Activated CD4-positive, alpha-beta T cell treated with anti-CD3 and anti-CD28 coated beads, Interleukin-2, amount 50 U/mL, for 48 hours (primary cell): ENCODE data around the gene ZNRF3.
"Not testable (repeated sequence)": the region's sequence is repeated elsewhere in the genome, so short reads cannot be mapped to it uniquely, and the experiment has no call there.

ENCODE experiments used
- DNase-seq, 2 experiments: peaks; one replicate each; pipeline ENCODE4 v3.0.0-alpha.2; 2020

Gene ZNRF3

DNA sequence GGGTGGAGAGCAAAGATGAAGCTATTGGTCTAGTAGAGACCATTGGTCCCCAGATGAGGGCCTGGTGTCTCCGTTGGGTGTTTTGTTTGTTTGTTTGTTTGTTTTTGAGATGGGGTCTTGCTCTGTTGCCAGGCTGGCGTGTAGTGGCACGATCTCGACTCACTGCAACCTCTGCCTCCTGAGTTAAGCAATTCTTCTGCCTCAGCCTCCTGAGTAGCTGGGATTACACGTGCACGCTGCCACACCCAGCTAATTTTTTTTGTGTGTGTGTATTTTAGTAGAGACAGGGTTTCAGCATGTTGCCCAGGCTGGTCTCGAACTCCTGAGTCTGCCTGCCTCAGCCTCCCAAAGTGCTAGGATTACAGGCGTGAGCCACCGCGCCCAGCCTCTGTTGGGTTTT is 25.4 kb downstream of the ZNRF3 start:
- not testable (repeated sequence) for DNase-seq

DNA sequence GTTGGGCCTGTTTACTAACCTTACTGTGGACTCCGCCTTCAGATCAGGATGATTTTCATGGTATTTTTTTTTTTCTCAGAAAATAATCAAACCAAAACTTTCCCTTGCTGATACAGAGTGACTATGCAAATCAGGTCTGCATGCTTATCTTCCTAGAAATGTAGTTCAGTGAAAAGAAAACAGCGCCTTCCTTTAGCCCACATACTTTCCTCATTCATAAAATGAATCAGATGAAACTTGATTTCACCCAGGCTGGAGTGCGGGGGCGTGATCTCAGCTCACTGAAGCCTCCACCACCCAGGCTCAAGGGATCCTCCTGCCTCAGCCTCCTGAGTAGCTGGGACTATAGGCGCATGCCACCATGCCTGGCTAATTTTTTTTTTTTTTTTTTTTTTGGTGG is 26.0 kb downstream of the ZNRF3 start:
- peak; percentile 84 to 89 for DNase-seq

DNA sequence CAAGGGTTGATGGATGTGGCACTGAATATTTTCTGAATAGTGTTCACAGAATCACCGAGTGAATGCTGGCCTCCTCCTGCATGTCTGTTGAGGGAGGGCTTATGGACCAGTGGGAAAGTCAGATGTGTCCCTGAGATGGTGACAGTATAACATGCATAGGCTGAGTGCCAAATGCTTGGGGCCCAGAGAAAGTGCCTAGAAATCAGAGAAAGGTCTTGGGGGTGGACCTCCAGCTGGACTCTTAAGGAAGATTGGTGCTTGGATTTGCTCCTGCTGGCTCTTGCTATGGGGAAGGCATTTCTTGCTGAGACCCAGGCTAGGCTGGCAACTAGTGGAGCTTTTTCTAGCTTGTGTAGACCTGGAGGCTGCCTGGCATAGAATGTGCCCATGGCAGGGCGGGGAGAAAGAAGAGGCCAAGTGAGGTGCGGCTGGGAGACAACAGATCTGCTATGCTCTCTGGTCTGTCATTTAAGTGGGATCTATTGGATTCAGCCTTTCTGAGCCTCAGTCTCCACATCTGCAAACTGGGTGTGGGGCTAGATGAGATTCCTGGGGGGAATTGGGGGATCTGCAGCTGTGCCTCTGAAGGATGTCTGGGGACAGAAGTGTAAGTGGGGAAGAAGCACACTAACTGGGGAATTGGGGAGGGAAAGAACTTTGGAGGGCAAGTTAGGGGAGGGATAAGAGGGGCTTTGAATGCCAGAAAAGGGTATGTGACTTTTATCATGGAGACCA is 27.4 kb downstream of the ZNRF3 start:
- DNase-seq = no peak

DNA sequence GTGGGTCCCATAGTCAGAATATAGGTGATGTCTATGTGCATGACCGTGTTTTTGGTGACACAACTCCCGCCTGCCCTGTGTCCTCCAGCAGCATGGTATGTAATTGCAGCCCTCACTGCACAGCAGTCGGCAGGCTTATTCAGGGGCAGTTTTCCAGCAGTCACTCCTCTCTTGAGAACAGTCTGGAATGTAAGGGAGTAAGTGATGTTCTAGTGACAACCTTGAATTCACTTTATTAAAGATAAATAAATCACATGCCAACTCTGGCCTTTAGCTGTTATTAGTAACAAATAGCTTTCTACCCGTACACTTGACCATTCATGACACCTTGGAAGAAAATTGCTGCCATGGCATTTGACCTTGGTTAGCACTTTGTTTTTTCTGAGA is 27.9 kb downstream of the ZNRF3 start:
- DNase-seq = no peak

DNA sequence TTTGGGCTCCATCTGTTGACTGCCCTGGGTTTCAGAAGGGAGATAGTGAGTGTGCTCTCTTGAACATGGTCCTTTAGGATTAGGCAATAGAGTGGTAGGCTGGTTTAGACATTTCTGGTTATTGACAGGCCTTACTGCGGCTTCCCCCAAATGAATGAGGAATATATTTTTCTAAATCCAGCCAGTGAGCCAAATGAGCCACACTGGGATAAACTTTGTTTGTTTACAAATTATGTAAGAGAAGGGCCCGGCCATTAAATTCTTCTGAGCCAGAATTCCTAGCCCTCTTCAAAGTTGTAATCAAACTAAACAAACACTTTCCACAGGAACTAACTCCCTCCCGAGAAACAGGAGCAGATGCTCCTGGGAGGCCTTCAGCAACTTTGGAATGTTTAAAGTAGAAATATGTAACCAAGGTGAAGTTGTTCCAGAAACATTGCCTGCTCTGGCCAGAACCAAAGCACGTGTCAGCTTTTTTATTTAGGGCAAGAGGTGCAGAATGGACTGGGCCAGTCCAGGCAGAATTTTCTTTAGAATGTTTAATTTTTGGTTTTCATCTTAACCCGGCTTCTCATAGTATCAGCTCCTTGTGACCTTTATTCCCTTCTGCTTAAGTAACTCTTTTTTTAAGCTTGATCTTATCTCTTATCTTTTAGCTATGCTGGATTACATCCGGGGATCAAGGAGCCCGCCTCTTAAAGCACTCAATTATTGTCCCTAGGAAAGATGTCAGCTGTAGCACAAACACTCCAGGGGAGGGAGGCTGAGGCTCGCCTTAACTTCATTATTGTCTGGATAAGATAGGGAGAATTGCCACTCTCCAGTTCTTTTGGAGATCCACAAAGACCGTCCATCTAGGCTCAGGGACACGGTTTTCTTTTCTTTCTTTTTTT is 28.7 kb downstream of the ZNRF3 start:
- no peak for DNase-seq

DNA sequence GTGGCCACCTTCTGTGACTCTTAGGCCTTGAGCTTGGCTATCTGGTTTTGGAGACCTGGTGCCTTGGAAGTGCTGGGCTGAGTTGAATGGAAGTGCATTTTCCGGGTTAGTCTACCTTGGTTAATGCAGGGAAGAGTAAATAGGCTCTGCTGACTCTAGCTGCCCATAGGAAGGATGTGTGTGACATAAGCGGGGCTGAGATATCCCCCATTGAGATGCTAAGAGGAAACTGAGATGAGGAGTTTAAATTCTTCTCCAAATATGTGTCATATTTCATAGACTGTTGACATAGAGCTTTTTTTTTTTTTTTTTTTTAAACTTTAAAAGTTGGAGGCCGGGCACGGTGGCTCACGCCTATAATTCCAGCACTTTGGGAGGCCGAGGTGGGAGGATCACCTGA is 30.8 kb downstream of the ZNRF3 start:
- no peak for DNase-seq

DNA sequence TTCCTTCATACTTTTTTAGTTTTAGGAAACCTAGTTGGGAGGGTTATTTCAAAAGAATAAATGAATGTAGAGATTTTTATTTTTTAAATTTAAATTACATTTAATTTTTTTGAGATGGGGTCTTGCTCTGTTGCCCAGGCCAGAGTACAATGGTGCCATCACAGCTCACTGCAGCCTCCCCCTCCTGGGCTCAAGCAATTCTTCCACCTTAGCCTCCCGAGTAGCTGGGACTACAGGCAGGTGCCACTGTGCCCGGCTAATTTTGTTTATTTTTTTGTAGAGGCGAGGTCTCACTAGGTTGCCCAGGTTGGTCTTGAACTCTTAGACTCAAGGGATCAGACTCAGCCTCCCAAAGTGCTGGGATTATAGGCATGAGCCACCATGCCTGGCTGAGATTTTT is 32.6 kb downstream of the ZNRF3 start:
- no peak for DNase-seq

DNA sequence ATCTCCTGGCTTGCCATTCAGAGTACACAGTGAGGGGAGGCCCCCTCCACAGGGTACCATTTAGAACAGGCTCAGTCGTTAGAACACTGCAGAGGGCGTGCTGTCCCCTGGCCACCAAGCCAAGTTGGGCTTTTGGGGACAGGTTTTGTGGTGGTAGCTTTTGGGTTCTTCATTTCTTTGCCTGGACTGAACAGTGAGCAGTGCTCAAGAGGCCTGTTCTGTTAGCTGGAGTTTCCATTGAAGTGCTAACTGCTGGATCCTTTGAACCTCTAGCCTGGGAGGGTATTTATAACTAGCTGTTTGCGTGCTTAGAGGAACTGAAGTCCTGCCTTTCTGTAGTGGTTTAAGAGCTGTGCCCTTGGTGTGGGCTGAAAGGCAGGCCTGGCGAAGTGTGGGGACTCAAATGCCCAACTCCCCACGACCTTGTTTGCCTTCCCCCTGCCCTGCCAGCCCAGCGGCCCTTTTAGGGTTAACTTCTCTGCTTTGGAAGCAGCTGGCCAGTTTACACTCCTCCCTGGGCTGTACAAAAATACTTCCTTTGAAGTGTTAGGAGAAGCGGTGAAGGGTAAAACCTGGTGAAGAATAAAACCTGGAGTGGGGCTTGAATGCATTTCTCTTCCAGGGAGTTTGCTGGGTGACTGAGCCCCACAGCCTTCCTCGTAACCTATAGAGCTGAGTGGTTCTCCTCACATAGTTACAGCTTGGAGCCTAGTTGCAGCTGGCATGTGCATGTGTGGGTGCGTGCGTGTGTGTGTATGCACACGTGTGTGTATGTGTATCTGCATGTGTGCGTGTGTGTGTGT is 34.6 kb downstream of the ZNRF3 start:
- no peak for DNase-seq

DNA sequence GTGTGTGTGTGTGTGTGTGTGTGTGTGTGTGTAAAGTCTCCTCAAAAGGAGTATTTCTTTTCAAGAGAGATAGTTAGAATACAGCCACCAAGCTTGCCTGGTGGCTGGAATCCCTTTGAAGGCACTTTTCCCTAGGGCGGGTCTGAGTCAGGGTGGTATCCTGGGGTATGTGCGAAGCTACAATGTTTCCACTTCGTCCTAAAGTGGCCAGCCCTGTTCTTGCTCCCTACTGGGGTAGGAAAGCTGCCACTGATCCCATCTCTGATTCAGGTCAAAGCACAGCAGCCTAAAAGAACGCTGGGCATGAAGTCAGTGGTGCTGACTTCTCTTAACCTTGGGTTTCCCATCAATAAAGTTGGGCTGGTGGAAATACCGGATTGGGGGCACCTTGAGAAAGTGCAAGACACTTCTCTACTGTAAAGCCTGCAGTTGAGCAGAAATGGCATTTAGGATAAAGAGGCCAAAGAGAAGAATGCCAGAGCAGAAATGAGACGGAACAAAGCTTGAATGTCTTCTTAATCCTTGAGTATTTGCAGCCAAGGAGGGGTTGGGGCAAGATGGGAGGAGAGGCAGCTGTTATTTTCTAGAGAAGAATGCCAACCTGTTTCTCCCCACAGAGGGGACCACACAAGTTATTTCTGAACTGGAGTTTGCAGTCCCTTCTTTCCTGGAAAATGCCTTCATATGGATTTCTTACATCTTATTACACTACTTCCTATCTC is 35.3 kb downstream of the ZNRF3 start:
- DNase-seq = no peak

DNA sequence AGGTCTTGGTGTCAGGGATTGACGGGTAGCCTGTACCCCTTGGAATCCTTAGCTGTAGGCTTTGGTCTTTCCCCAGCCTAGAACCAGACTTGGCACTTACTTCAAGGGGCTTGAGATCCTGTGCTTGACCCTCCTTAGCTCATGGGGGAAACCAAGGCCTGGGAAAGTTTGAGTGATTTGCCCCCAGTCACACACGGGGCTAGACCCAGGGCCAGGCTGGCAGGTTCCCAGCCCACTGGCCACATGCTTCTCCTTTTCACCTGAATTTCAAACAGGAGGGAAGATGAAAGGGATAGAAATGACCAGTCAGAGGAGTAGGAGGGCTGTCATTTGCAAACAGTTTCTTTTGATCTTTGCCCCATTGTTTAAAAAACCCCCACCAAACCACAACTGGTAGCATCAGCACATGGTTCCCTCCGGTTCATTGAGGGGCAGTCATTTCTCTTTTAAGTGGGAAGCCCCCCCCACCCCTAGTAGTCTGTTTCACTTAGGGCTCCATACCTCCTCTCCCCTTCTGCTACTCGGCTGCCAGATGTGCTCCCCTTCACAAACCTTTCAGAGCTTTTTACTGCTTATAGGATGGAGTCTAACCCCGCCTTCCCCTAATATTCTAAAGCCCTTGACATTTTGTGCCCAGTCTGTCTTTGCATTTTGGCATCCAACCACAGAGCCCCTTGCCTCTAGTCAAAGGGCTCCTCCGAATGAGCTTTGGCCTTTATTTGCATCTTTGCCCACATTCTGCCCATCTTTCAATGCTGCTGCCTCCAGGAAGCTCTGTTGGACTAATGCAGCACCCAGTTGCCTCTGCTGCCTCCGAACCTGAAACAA is 37.6 kb downstream of the ZNRF3 start:
- DNase-seq = no peak

DNA sequence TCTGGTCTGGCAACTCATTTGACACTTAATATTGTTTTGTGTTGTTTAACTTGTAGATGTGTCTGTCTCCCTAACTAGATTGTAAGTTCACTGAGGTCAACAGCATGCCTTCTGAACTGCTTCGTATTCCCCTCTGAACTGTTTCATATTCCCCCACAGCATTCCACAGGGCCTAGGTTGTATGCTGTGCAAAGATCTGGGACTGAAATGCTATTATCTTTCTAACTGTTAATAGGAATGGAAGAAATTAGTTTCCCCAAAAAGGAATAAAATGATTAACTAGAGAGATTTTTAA is 38.2 kb downstream of the ZNRF3 start:
- DNase-seq = no peak

DNA sequence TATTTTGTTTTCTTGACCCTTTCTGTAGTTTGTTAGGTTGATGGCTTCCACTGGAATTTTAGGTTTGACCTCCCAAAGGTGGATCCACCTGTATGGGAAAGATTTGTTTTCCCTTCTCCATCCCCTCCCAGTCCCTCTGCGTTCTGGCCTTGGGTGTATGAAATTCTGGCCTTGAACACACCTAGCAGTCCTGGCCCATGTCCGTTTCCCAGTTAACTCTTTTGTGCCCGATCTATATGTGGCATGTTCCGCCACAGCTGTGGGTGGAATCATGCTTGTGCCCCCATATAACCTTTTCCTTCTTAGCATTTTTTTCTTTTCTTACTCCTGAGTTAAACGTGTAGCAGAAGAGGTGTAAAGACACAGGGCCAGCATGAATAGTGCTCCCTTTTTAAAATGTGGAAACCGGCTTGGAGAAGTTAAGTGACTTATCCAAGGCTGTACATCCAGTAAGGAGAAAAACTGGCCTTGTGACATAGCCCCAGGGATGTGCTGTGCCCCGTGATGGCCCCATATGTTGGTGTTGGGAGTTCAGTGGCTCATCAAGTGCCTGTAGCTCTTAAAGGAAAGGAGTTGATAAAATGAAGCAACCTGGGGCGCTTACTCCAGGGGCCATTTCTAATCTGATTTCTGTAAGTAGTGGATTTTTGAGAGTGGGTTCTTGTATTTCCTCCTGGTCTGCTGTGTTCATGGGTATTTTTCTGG is 39.3 kb downstream of the ZNRF3 start:
- DNase-seq = no peak

DNA sequence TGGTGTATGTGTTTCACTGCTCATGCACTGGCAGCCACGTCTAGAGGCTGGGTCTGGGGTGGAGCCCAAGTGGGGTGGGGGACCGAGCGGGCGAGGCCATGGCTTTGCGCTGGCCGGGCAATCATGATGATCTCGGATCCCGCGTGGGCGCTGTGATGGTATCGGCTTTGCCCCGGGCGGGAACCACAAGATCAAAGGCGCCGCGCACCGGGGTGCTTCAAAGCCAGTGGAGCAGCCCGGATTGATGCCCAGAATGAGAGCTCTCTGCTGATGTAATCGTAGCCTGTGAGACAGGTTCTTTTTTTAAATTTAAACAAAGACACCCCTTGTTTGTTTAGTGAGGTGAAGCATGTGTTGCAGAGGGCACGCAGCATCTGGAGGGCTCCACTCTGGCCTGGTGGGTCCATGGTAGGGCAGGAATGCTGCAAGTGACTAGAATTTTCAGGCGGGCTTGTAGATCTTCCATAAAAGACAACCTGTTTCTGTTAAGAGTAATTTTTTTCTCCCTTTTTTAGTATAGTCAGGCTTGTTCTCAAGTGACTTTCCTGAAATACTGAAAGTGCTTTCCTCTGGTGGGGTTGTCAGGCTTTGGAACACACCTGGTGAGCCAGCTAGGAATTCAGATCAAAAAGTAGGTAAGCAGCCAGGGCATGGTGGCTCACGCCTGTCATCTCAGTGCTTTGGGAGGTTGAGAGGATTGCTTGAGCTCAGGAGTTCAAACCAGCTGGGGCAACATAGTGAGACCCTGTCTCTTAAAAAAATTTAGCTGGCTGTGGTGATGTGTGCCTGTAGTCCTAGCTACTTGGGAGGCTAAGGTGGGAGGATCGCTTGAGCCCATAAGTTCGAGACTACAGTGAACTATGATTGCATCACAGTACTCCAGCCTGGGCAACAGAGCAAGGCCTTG is 40.7 kb downstream of the ZNRF3 start:
- no peak for DNase-seq

DNA sequence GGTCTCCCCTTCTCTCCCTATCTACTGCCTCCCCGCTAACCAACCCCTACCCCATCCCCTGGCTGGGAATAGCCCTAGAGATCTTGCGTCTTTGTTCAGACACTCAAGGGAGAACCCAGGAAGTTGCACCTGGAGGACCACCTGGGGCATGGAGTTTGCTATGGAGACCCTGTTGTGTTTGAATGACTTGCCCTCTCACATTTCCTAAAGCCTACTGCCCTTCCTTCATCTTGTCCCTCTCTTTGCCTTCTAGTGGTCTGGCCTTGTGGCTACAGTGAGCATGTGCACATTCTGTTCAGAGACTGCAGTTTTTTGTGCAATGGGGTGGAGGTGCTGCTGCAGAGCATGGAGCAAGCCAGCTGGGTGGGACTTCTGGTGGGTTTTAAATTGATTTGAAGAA is 42.5 kb downstream of the ZNRF3 start:
- no peak for DNase-seq

DNA sequence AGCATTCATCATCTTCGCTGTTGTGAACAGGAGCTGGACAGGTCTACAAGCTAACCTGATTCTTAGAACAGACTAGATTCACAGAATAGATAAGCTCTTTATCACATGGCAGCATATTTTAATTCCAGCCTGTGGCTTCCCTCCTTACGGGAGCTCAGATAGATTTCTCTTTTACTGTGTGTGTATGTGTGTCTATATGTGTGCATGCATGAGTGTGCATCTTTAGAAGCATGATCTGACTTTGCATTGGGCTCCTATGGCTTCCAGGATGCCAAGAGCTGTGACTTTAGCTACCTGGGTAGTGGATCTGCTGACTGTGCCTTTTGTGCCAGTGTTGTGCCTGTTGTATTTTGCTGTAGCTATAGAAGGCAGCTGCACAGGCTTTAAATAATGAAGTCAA is 44.3 kb downstream of the ZNRF3 start:
- DNase-seq = no peak

DNA sequence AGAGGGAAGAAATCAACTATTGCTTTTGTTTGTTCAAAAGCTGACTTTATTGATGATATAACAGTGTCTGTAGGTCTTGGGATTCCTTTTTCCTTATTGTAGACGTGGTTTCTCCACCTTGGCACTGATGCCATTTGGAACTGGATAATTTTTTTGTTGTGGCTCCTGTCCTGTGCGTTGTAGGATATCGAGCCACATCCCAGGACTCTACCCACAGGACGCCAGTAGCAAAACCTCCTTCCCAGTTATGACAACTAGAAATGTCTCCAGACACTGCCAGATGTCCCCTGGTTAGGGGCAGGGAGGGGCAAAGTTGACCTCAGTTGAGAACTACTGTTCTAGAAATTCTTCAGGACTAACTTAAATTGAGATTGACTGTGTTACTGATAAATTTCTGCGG is 45.8 kb downstream of the ZNRF3 start:
- no peak for DNase-seq

DNA sequence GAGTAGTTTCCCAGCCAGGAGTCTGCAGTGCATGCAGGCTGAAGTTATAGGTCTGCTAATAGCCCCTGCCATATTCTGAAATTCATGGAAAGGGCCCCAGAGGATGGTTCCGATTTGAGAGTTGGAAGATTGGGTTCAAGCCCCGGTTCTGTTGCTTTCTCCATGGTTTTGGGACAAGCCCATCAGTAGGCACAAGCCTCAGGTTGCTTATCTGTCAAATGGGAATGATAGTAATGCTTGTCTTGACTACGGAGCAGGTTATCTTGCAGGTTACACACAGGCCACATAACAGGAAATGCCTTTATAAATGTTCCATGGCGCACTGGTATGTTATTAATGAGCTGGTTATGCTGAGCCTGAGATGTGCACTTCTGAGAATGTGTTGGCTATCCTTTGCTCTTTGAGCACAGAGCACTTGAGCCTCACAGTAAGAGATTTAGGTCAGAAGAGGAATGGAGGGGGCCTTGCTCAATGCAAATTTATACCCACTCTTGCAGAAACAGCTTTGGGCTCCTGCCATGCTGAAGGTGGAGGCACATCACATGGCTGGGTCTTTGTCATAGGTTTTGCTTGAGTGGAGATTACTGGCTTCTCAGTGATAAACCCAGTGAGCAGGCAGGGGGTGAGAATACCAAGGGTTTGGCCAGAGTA is 47.1 kb downstream of the ZNRF3 start:
- no peak for DNase-seq

DNA sequence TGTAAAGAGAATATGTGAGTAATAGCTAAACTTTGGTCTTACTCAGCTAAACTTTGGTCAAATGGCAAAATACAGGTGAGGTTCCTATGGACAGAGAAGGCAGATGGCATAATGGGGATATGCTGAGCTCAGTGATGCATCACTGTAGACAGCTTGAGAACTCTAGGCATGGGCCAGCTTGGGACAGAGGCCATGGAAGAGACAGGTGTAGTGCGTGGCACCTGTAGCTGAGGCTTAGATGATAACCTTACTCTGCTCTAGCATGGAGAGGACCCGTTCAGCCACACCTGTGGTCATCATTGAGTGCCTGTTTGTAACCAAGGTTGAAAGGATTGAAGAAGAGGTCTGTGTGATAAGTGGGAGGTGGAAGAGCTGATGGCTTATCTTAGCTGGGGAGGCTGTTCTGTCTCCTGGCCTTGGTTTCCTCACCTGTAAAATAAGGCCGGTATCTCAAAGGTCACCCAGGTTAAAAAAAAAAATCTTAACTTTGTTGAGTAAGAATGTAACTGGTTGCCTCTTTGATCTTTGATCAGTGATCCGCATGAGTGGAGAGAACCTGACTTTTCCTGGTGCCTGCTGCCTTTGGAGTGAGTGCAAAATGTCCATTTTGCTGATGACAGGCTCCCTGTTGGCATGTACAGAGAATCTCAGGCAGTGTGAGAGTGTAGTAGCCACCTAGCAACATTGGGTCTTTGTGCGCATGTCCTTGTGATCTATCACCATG is 48.6 kb downstream of the ZNRF3 start:
- DNase-seq = no peak

DNA sequence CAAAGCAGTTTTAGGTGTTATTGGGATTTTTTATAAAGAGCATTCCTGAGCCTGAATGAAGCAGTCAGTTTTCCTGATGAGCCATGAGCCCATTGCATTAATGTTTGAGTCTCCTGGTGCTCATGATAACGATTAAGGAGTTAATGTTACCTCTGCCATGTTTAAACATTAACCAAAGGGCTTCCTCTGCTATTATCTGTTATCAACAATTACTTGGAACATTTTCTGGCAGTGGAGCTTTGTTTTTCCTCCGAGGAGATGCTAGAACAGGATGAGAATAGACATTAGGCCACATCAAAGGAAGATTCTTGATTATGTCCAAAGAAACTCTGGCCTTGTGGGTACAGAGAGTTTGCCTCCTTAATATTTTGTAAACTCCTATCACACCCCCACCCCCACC is 49.9 kb downstream of the ZNRF3 start:
- no peak for DNase-seq
